Esophagus squamous epithelium (tissue), 5 donors: ENCODE measurements around the gene YPEL3. TPM values are rescaled to one million over a fixed set of nuclear protein-coding genes. Genes with fewer than 3 reads are reported as not detected.

Experiments used
- DNase-seq: peaks from one replicate; lab custom pipeline; 2025; lab: John Stamatoyannopoulos, UW
- H3K27ac ChIP-seq, 4 donors: fragments of 200-600 bp; sonication (generic); one replicate each; pipeline ENCODE4 v1.5.1; 2016 to 2019; ENCODE audit warnings: mild to moderate bottlenecking in 1 of 4
- H3K27me3 ChIP-seq, 4 donors: fragments of 200-600 bp; sonication (generic); 1 replicate in 3 of 4; 2 replicates in 1 of 4; pipeline versions ENCODE4 v1.5.1 to v1.6.0; 2017 to 2021; ENCODE audit warnings: antibody characterized with exemption in 1 of 4
- H3K36me3 ChIP-seq, 3 donors: fragments of 200-600 bp; sonication (generic); one replicate each; pipeline ENCODE4 v1.5.1; 2016 to 2019
- H3K4me1 ChIP-seq, 3 donors: fragments of 200-600 bp; sonication (generic); one replicate each; pipeline ENCODE4 v1.5.1; 2017 to 2019
- H3K4me3 ChIP-seq, 4 donors: fragments of 200-600 bp; sonication (generic); 1 replicate in 3 of 4; 2 replicates in 1 of 4; pipeline ENCODE4 v1.5.1; 2016 to 2019; ENCODE audit warnings: mild to moderate bottlenecking in 2 of 4, moderate library complexity in 1 of 4
- H3K9me3 ChIP-seq, 3 donors: fragments of 200-600 bp; sonication (generic); one replicate each; pipeline ENCODE4 v1.5.1; 2016 to 2019
- CTCF ChIP-seq, 6 experiments: fragments of 450-650 bp in 4 of 6; fragments of 200-600 bp in 2 of 6; sonication (generic) in 2 of 6; IDR thresholded peaks; one replicate each; pipeline ENCODE4 v1.5.1; 2016 to 2019; ENCODE audit warnings: antibody characterized with exemption in 6 of 6, mild to moderate bottlenecking in 4 of 6, moderate library complexity in 4 of 6
- POLR2A ChIP-seq, 4 donors: fragments of 450-650 bp; IDR thresholded peaks; one replicate each; pipeline ENCODE4 v1.6.1; 2017; ENCODE audit warnings: antibody characterized with exemption in 4 of 4, mild to moderate bottlenecking in 4 of 4, moderate library complexity in 3 of 4
- WGBS, 2 donors: methylation state at CpG; one replicate each; pipeline ENCODE4 v1.1.5; 2018; 5-methylcytosine and 5-hydroxymethylcytosine counted together
- intact Hi-C: fragments of 100-400 bp; cut with DNase I; formaldehyde crosslinking; loops from one replicate; pipeline ENCODE4 v1.15.0; 2022
- total RNA-seq, 4 donors: library from RNA; depleted of rRNA; stranded (reverse); fragments of >200 nt; gene quantifications; one replicate each; pipeline ENCODE4 v1.1.0, GENCODE V29; 2016
- donor health status: DM: yes; HTN: yes; CAD: no.

YPEL3 gene
- total RNA-seq, 4 donors from 2014 or later = 26.4 to 131 (median 63.0) TPM

- no peaks in the 10 kb centered on the region for H3K27me3 ChIP-seq
- H3K36me3 ChIP-seq = peaks cover 30 to 89% (median 42%) of the 10 kb centered on the region in 3 donors
- no peak overlapping the region for H3K4me3 ChIP-seq
- 74 to 76% methylated on average over 8 to 11 of the region's 24 CpGs for whole genome bisulfite sequencing, 2 donors
- H3K27ac ChIP-seq = no peak overlapping the region
- TF ChIP-seq POLR2A (IDR thresholded peaks at IDR 0.05) (no peak), CTCF (IDR thresholded peaks at IDR 0.05) (no peak)
- peaks cover 3 to 36% (median 6%) of the 10 kb centered on the region in 3 donors for H3K4me1 ChIP-seq
- no peak for DNase-seq
- H3K9me3 ChIP-seq = no peaks in the 10 kb centered on the region
- intact Hi-C loops = no loop called here
These were observed 12.6 kb downstream of the YPEL3 start for GRCh38 chr16:30083216-30084055.

GRCh38 chr16:30082545-30083090 lies 13.4 kb downstream of the YPEL3 start:
- TF ChIP-seq CTCF (IDR thresholded peaks at IDR 0.05) = no peak
- no peak for TF ChIP-seq POLR2A (IDR thresholded peaks at IDR 0.05)
- DNase-seq = no peak

GRCh38 chr16:30079480-30079879 lies 16.5 kb downstream of the YPEL3 start:
- Histone ChIP-seq H3K36me3 (peaks cover 21 to 76% (median 39%) of the 10 kb centered on the region in 3 donors), H3K4me1 (peaks cover 26 to 48% (median 29%) of the 10 kb centered on the region in 3 donors), H3K9me3 (no peaks in the 10 kb centered on the region), H3K27me3 (no peaks in the 10 kb centered on the region), H3K27ac (no peak overlapping the region), H3K4me3 (no peak overlapping the region)
- DNase-seq = no peak
- intact Hi-C loops = no loop called here
- 71% methylated on average over 2 of the region's 7 CpGs; no CpG with 5 or more reads in 1 of the 2 donors for WGBS, 2 donors
- TF ChIP-seq CTCF (IDR thresholded peaks at IDR 0.05) (no peak), POLR2A (IDR thresholded peaks at IDR 0.05) (no peak)

More at GRCh38 chr16:30082545-30083090, 13.4 kb downstream of the YPEL3 start:
- peaks cover 30 to 98% (median 42%) of the 10 kb centered on the region in 3 donors for H3K36me3 ChIP-seq
- no peak overlapping the region for H3K27ac ChIP-seq
- no peaks in the 10 kb centered on the region for H3K9me3 ChIP-seq
- no peaks in the 10 kb centered on the region for H3K27me3 ChIP-seq
- intact Hi-C loops = no loop called here
- H3K4me3 ChIP-seq = no peak overlapping the region
- H3K4me1 ChIP-seq = peaks cover 9 to 38% (median 12%) of the 10 kb centered on the region in 3 donors
- WGBS, 2 donors = 78 to 85% methylated on average over 11 to 17 of the region's 20 CpGs

- intact Hi-C loops = no loop called here
- H3K27me3 ChIP-seq = no peaks in the 10 kb centered on the region
- H3K4me3 ChIP-seq = no peak overlapping the region
- H3K4me1 ChIP-seq = peaks cover 26 to 51% (median 30%) of the 10 kb centered on the region in 3 donors
- H3K9me3 ChIP-seq = no peaks in the 10 kb centered on the region
- no peak for DNase-seq
- H3K27ac ChIP-seq = no peak overlapping the region
- 81 to 93% methylated on average over 3 to 5 of the region's 7 CpGs for WGBS, 2 donors
- H3K36me3 ChIP-seq = peaks cover 14 to 71% (median 32%) of the 10 kb centered on the region in 3 donors
- TF ChIP-seq CTCF (IDR thresholded peaks at IDR 0.05) = no peak
- no peak for TF ChIP-seq POLR2A (IDR thresholded peaks at IDR 0.05)
These were observed 17.3 kb downstream of the YPEL3 start for GRCh38 chr16:30078744-30079143.

GRCh38 chr16:30077656-30078055 lies 18.4 kb downstream of the YPEL3 start:
- H3K27me3 ChIP-seq = no peaks in the 10 kb centered on the region
- WGBS, 2 donors = 54 to 70% methylated on average over 6 of the region's 6 CpGs
- TF ChIP-seq POLR2A (IDR thresholded peaks at IDR 0.05) (no peak), CTCF (IDR thresholded peaks at IDR 0.05) (no peak)
- H3K9me3 ChIP-seq = no peaks in the 10 kb centered on the region
- intact Hi-C loops = no loop called here
- DNase-seq = no peak
- peak overlapping the region in 1 of 4 donors; percentile 98 for H3K27ac ChIP-seq
- H3K36me3 ChIP-seq = peaks cover 10 to 70% (median 21%) of the 10 kb centered on the region in 3 donors
- H3K4me1 ChIP-seq = peaks cover 26 to 53% (median 30%) of the 10 kb centered on the region in 3 donors
- H3K4me3 ChIP-seq = peak overlapping the region in 1 of 4 donors; percentile 93
